GM18520 (cell line): ENCODE data around the gene ARHGEF9.
A peak's percentile ranks its signal among the peaks of the same experiment; 100 is the strongest.
"Not testable (repeated sequence)": the region's sequence is repeated elsewhere in the genome, so short reads cannot be mapped to it uniquely, and the experiment has no call there.

Experiments used
- ATAC-seq: cut with Tn5 transposase; IDR thresholded peaks from one replicate; pipeline ENCODE4 v1.9.1; 2021; ENCODE audit not compliant: unreplicated experiment

The ARHGEF9 gene

GRCh38 chrX:63784902-63785707, at the start of gene ARHGEF9:
ARHGEF9 (minus strand) TSS chrX:63785214; CDS start chrX:63785145, 69 bp downstream.
- ATAC-seq: no peak

- ATAC-seq: not testable (repeated sequence)
Observed at GRCh38 chrX:63825446-63825845, 40.4 kb upstream of the ARHGEF9 start.

GRCh38 chrX:63818156-63818555, 33.1 kb upstream of the ARHGEF9 start:
- no peak for ATAC-seq

GRCh38 chrX:63817696-63818095, 32.7 kb upstream of the ARHGEF9 start:
- no peak for ATAC-seq

- no peak for ATAC-seq
Observed at GRCh38 chrX:63812823-63813222, 27.8 kb upstream of the ARHGEF9 start.

- no peak for ATAC-seq
Observed at GRCh38 chrX:63810746-63811145, 25.7 kb upstream of the ARHGEF9 start.

GRCh38 chrX:63809173-63809572, 24.2 kb upstream of the ARHGEF9 start:
- no peak for ATAC-seq

GRCh38 chrX:63795406-63795805, 10.4 kb upstream of the ARHGEF9 start:
- not testable (repeated sequence) for ATAC-seq

- ATAC-seq: no peak
Observed at GRCh38 chrX:63785708-63786040, 660 bp upstream of the ARHGEF9 start.

GRCh38 chrX:63784346-63784901, 590 bp downstream of the ARHGEF9 start:
- ATAC-seq: no peak

- no peak for ATAC-seq
Observed at GRCh38 chrX:63782515-63782914, 2.5 kb downstream of the ARHGEF9 start.

GRCh38 chrX:63768760-63769159, 16.3 kb downstream of the ARHGEF9 start:
- ATAC-seq: no peak

GRCh38 chrX:63765712-63766111, 19.3 kb downstream of the ARHGEF9 start:
- no peak for ATAC-seq

GRCh38 chrX:63764946-63765345, 20.1 kb downstream of the ARHGEF9 start:
- no peak for ATAC-seq

GRCh38 chrX:63761639-63762038, 23.4 kb downstream of the ARHGEF9 start:
- peak; percentile 69 for ATAC-seq

- ATAC-seq: no peak
Observed at GRCh38 chrX:63758011-63758410, 27.0 kb downstream of the ARHGEF9 start.

- ATAC-seq: no peak
Observed at GRCh38 chrX:63755892-63756291, 29.1 kb downstream of the ARHGEF9 start.

- ATAC-seq: peak; percentile 98
Observed at GRCh38 chrX:63754860-63755579, 30.0 kb downstream of the ARHGEF9 start.

- ATAC-seq: no peak
Observed at GRCh38 chrX:63754136-63754859, 30.7 kb downstream of the ARHGEF9 start.

GRCh38 chrX:63751481-63751880, 33.5 kb downstream of the ARHGEF9 start:
- ATAC-seq: no peak

GRCh38 chrX:63750811-63751210, 34.2 kb downstream of the ARHGEF9 start:
- ATAC-seq: no peak
